Tibial artery (tissue), 4 donors: ENCODE results near the gene MAP2K6.
A peak's percentile ranks its signal among the peaks of the same experiment; 100 is the strongest.

Experiments used
- DNase-seq, 2 donors: peaks; one replicate each; pipeline ENCODE4 v3.0.0-alpha.2; 2019
- H3K27ac ChIP-seq, 2 donors: fragments of 200-600 bp; sonication (generic) in 1 of 2; 1 replicate in 1 of 2; 2 replicates in 1 of 2; pipeline ENCODE4 v1.5.1; 2018 to 2019; ENCODE audit warnings: mild to moderate bottlenecking in 1 of 2
- H3K27me3 ChIP-seq, 2 donors: fragments of 200-600 bp; sonication (generic) in 1 of 2; one replicate each; pipeline versions ENCODE4 v1.5.1 to v1.6.0; 2016 to 2019
- H3K36me3 ChIP-seq, 3 donors: fragments of 200-600 bp; sonication (generic) in 2 of 3; one replicate each; pipeline ENCODE4 v1.5.1; 2016 to 2019; ENCODE audit warnings: mild to moderate bottlenecking in 2 of 3
- H3K4me1 ChIP-seq, 4 donors: fragments of 200-600 bp; sonication (generic) in 2 of 4; 1 replicate in 3 of 4; 2 replicates in 1 of 4; pipeline ENCODE4 v1.5.1; 2016 to 2019
- H3K4me3 ChIP-seq, 2 donors: fragments of 200-600 bp; sonication (generic) in 1 of 2; 1 replicate in 1 of 2; 2 replicates in 1 of 2; pipeline ENCODE4 v1.5.1; 2018 to 2019; ENCODE audit warnings: mild to moderate bottlenecking in 2 of 2
- H3K9me3 ChIP-seq, 3 donors: fragments of 200-600 bp; sonication (generic) in 1 of 3; one replicate each; pipeline ENCODE4 v1.5.1; 2016 to 2019
- intact Hi-C: fragments of 100-400 bp; cut with DNase I; formaldehyde crosslinking; loops from one replicate; pipeline ENCODE4 v1.15.0; 2023; ENCODE audit warnings: low total_unique reads
- TF ChIP-seq, protein P1 (sequence below), 2 experiments: fragments of 200-600 bp in 1 of 2; fragments of 450-650 bp in 1 of 2; IDR thresholded peaks; one replicate each; pipeline ENCODE4 v1.5.1; 2017 to 2019; ENCODE audit warnings: antibody characterized with exemption in 2 of 2, mild to moderate bottlenecking in 1 of 2, moderate library complexity in 1 of 2

Gene MAP2K6

DNA sequence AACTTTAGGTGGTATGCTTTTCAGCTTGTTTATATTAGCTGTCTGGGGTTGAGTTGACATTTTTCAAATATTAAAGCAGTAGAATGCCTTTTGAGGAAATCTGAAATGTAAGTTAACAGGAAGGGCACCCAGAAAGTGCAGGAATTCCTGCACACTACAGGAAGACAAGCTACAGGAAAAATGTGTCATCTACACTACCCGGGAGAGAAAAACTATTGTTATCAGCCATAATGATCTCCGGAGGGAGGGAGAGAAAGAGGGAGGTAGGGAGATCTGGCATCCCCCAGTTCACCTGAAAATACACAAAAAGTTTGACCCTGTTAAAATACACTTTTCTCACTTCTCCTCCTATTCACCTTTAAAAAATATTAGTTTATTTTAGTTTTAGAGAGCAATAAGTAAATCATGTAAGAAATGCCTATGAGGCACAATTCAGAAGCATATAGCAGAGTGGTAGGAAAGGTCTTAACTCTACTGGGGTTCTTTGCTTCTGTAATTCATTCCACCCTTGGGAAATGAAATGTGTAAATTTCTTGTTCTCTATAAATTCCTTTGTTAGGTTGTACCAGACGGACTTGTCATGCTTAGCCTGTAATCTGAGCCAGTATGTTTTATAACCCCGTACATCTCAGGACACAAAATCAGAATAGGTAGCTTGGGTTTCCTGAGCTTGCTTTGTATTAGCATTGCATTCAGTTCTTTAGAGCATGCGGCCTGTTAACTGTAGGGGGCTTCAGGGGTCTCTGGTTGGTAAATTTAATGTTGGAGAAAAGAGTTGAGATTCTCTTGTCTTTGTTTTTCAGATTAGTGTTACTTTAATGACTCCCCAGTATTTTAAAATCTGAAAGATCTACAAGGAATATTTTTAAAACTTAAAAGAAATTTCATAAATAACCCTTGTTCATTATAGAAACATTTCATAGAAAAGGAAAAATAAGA lies 3.3 kb downstream of the MAP2K6 start:
- no peaks in the 10 kb centered on the region for H3K9me3 ChIP-seq
- H3K4me3 ChIP-seq = no peak overlapping the region
- peaks cover 0 to 42% (median 14%) of the 10 kb centered on the region in 4 donors for H3K4me1 ChIP-seq
- H3K27ac ChIP-seq = peak overlapping the region; percentile 34 to 45
- intact Hi-C loops = no loop called here
- TF ChIP-seq, protein P1, sequence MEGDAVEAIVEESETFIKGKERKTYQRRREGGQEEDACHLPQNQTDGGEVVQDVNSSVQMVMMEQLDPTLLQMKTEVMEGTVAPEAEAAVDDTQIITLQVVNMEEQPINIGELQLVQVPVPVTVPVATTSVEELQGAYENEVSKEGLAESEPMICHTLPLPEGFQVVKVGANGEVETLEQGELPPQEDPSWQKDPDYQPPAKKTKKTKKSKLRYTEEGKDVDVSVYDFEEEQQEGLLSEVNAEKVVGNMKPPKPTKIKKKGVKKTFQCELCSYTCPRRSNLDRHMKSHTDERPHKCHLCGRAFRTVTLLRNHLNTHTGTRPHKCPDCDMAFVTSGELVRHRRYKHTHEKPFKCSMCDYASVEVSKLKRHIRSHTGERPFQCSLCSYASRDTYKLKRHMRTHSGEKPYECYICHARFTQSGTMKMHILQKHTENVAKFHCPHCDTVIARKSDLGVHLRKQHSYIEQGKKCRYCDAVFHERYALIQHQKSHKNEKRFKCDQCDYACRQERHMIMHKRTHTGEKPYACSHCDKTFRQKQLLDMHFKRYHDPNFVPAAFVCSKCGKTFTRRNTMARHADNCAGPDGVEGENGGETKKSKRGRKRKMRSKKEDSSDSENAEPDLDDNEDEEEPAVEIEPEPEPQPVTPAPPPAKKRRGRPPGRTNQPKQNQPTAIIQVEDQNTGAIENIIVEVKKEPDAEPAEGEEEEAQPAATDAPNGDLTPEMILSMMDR (IDR thresholded peaks at IDR 0.05) = no peak
- no peak for DNase-seq
- no peaks in the 10 kb centered on the region for H3K27me3 ChIP-seq
- H3K36me3 ChIP-seq = no peaks in the 10 kb centered on the region

DNA sequence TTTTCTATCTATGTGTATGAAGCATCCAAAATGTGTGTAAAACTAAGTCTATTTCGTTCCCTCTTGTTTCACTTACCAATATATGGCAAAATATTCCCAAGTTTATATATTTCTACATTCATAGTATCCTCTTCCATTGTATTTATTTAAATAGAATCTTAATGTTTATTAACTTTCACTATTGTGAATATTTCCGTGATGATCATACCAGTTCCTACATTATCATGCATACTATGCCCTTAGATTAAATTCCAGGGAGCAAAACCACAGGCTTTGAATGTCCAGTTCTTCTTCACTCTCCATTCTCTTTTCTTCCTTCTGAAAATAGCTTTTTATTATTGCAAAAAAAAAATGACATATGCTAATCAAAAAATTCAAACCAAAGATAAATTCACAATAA lies 4.0 kb downstream of the MAP2K6 start:
- no peak overlapping the region for H3K4me3 ChIP-seq
- H3K36me3 ChIP-seq = no peaks in the 10 kb centered on the region
- no peak for DNase-seq
- intact Hi-C loops = no loop called here
- no peaks in the 10 kb centered on the region for H3K27me3 ChIP-seq
- H3K27ac ChIP-seq = no peak overlapping the region
- TF ChIP-seq, protein P1 (IDR thresholded peaks at IDR 0.05) = no peak
- H3K9me3 ChIP-seq = no peaks in the 10 kb centered on the region
- H3K4me1 ChIP-seq = peaks cover 0 to 42% (median 14%) of the 10 kb centered on the region in 4 donors

DNA sequence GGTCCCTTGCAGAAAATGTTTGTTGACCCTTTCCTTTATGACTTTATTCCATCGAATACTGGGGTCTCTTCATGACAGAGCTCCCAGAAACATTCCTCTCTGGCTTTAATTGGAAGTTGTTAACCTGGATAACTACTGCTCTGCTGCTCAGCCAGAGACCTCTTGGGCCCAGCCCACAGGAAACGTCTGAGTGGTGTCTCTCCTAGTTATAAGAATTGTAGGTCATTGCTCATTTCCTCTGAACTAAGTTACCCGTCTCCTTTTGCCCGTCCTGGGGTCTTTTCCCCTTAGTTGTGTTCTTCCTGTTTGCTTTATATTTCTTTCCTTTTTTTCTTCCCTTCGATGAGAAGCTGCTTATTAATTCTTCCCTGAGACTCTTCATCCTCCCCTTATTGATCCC lies 9.0 kb downstream of the MAP2K6 start:
- Histone ChIP-seq H3K27ac (no peak overlapping the region), H3K4me3 (no peak overlapping the region), H3K27me3 (no peaks in the 10 kb centered on the region), H3K9me3 (no peaks in the 10 kb centered on the region), H3K36me3 (no peaks in the 10 kb centered on the region), H3K4me1 (peaks cover 0 to 5% (median 0%) of the 10 kb centered on the region in 4 donors)
- DNase-seq = no peak
- TF ChIP-seq, protein P1 (IDR thresholded peaks at IDR 0.05) = no peak
- intact Hi-C loops = no loop called here

DNA sequence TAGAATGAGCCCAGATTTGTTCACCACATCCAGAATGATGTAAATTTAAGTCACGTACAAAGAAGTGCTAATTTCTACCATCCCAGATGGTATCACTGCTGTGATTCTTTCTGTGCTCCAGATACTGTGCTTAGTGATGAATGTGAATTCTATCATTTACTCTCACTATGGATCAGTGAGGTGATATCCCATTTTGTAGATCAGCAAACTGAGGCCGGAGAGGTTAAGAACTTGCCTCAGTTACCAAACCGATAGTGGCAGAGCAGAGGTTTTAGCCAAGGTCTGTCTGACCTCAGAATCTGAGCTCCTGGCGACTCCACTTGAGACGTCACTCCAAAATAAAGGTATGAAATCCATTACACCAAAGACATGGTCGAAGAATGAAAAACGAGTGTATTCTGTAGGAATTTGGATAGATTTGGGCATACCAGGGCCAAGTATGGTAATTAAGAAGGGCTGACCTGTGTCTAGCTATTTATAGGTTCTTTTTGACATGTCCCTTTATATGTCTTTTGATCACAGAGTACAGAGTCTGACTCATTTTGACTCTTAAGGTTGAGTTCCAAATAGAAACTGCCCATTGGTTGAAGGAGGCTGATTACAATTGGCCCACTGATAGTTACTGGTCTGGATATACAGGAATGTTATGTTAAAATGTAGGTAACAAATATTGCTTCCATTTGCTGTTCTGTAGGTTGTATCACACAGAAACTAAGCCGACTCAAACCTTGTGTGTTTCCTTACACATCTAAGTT lies 10.0 kb downstream of the MAP2K6 start:
- Histone ChIP-seq H3K27me3 (no peaks in the 10 kb centered on the region), H3K4me1 (no peaks in the 10 kb centered on the region), H3K27ac (no peak overlapping the region), H3K4me3 (no peak overlapping the region), H3K9me3 (no peaks in the 10 kb centered on the region), H3K36me3 (no peaks in the 10 kb centered on the region)
- TF ChIP-seq, protein P1 (IDR thresholded peaks at IDR 0.05) = no peak
- intact Hi-C loops = no loop called here
- no peak for DNase-seq

DNA sequence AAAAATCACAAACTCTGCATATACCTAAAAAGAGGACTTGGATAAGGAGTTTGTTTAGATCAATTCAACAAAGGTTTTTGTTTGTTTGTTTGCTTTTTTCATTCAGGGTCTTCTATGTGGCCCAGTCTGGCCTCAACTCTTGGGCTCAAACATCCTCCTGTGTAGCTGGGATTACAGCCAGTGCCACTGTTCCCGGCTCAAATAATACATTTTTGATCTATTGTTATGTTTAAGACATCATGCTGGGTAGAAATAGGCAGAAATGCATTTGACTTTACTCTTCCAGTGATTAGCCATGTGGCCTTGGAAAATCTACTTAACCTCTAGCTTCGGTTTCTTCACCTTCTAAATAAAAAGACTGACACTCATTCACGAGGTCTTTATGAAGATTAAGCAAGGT lies 11.5 kb downstream of the MAP2K6 start:
- Histone ChIP-seq H3K4me3 (no peak overlapping the region), H3K4me1 (no peaks in the 10 kb centered on the region), H3K27me3 (no peaks in the 10 kb centered on the region), H3K36me3 (no peaks in the 10 kb centered on the region), H3K9me3 (no peaks in the 10 kb centered on the region), H3K27ac (no peak overlapping the region)
- DNase-seq = no peak
- TF ChIP-seq, protein P1 (IDR thresholded peaks at IDR 0.05) = no peak
- intact Hi-C loops = no loop called here
